Measurements from ENCODE around the gene SMKR1.

Gene SMKR1

GRCh38 chr7:129561677-129562359 is 59.5 kb downstream of the SMKR1 start:
- DNase-seq (ENCODE audit: insufficient read length, low spot score) = no peak
- no peak for FAIRE-seq

Data from GM19239 (cell line).